PC-9 (cell line): ENCODE results near the gene RPS23. TPM values are rescaled to one million over a fixed set of nuclear protein-coding genes. Genes with fewer than 3 reads are reported as not detected.
"Not testable (repeated sequence)": the region's sequence is repeated elsewhere in the genome, so short reads cannot be mapped to it uniquely, and the experiment has no call there.

Source experiments
- BruUV-seq: library from RNA; stranded (reverse); fragments of 400-500 nt; replicated peaks from 2 replicates; lab custom pipeline; 2021; lab: Mats Ljungman, UMichigan
- CTCF ChIA-PET: fragments of 300-600 bp; sonication (Branson Sonifier 250); formaldehyde crosslinking; loops from one replicate; lab custom pipeline; 2022; ENCODE audit warnings: antibody characterized with exemption; lab: Charles Lee
- POLR2A ChIA-PET: fragments of 300-600 bp; sonication (Branson Sonifier 250); formaldehyde crosslinking; loops from one replicate; lab custom pipeline; 2022; ENCODE audit warnings: antibody characterized with exemption; ENCODE audit not compliant: unreplicated experiment; lab: Charles Lee
- DNase-seq, 2 experiments: peaks; one replicate each; pipeline versions ENCODE4 v3.0.0 to v3.0.0-alpha.2; 2015 to 2022; ENCODE audit warnings: mixed read lengths in 1 of 2
- H2AFZ ChIP-seq: fragments of 200-600 bp; sonication (generic); 2 replicates; pipeline ENCODE4 v1.8.1; 2017; ENCODE audit warnings: antibody characterized with exemption
- H3F3A ChIP-seq: fragments of 200-600 bp; sonication (generic); 2 replicates; pipeline ENCODE4 v1.8.1; 2017; ENCODE audit warnings: antibody characterized with exemption, mild to moderate bottlenecking, low read depth; ENCODE audit not compliant: insufficient read depth
- H3K27ac ChIP-seq: fragments of 200-600 bp; sonication (generic); 2 replicates; pipeline ENCODE4 v1.6.1; 2016; ENCODE audit warnings: mixed run types
- H3K27me3 ChIP-seq: fragments of 200-600 bp; sonication (generic); 2 replicates; pipeline ENCODE4 v1.6.1; 2016; ENCODE audit warnings: low read depth, mixed run types; ENCODE audit not compliant: insufficient read depth
- H3K36me3 ChIP-seq: fragments of 200-600 bp; sonication (generic); 2 replicates; pipeline ENCODE4 v1.6.1; 2016; ENCODE audit warnings: low read depth, mixed run types
- H3K4me1 ChIP-seq: fragments of 200-600 bp; sonication (generic); replicated peaks from 2 replicates; pipeline ENCODE4 v1.6.1; 2016; ENCODE audit warnings: mixed run types; ENCODE audit not compliant: insufficient read depth
- H3K4me2 ChIP-seq: fragments of 200-600 bp; sonication (generic); 2 replicates; pipeline ENCODE4 v1.6.1; 2017; ENCODE audit warnings: mixed run types
- H3K4me3 ChIP-seq: fragments of 200-600 bp; sonication (generic); 2 replicates; pipeline ENCODE4 v1.6.1; 2016; ENCODE audit warnings: mixed run types
- H3K79me2 ChIP-seq: fragments of 200-600 bp; sonication (generic); 2 replicates; pipeline ENCODE4 v1.6.1; 2017; ENCODE audit warnings: low read depth, mixed run types
- H3K9me2 ChIP-seq: fragments of 200-600 bp; sonication (generic); 2 replicates; pipeline ENCODE4 v1.8.1; 2017; ENCODE audit warnings: mild to moderate bottlenecking; ENCODE audit not compliant: insufficient read depth
- H3K9me3 ChIP-seq: fragments of 200-600 bp; sonication (generic); 2 replicates; pipeline ENCODE4 v1.8.1; 2016; ENCODE audit warnings: low read depth; ENCODE audit not compliant: insufficient read depth
- H4K20me1 ChIP-seq: fragments of 200-600 bp; sonication (generic); 2 replicates; pipeline ENCODE4 v1.8.1; 2017; ENCODE audit not compliant: insufficient read depth
- CTCF ChIP-seq: fragments of 200-600 bp; sonication (generic); conservative IDR thresholded peaks from 2 replicates; pipeline ENCODE4 v1.6.1; 2017; ENCODE audit warnings: mixed run types, antibody characterized with exemption, mild to moderate bottlenecking, moderate library complexity
- EZH2 ChIP-seq: fragments of 200-600 bp; sonication (generic); IDR thresholded peaks from 2 replicates; pipeline ENCODE4 v1.8.0; 2017; ENCODE audit warnings: antibody characterized with exemption, low read depth
- intact Hi-C: fragments of 100-400 bp; cut with micrococcal nuclease; formaldehyde crosslinking; loops from one replicate; pipeline ENCODE4 v1.10.0; 2022; ENCODE audit not compliant: unreplicated experiment
- total RNA-seq: library from RNA; stranded (reverse); gene quantifications from 2 replicates; pipeline ENCODE4 v1.2.3, GENCODE V29; 2021

The RPS23 gene
- total RNA-seq, 1 experiment from 2014 or later: 1,620 TPM

DNA sequence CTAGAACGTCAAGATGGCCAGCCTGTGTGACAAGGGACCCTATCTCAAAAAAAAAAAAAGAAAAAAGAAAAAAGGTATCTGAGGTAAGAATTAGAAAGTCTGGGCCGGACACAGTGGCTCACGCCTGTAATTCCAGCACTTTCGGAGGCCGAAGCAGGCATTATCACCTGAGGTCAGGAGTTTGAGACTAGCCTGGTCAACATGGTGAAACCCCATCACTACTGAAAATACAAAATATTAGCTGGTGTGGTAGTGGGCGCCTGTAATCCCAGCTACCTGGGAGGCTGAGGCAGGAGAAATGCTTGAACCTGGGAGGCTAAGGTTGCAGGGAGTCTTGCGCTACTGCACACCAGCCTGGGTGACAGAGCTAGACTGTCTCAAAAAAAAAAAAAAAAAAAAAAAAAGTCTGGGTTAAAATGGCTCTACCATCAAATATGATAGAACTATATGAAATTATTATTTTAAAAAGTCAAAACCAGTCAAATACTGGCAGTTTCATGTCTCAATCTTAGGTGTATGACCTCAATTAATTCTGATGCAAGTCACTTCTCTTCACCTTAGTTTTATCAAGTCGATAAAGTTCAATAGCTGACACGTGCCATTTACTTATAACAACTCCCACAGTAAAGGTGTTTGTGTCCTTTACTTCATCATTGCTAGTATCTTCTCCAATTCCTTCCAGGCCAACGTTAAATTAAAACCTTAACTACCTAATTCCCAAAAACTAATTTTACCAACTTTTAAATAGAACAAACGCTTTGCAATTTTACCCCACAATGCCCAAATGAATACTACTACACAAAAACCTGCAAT is 1.1 kb downstream of the RPS23 start:
- CTCF ChIA-PET: interaction anchor here (0.7 kb wide), 1 partner anchor 66 kb away, joined by 8 read pairs; no protein-coding TSS in a partner anchor
- Histone ChIP-seq H3F3A (peaks cover 51% of the 10 kb centered on the region), H3K4me1 (peaks cover 17% of the 10 kb centered on the region), H3K9me3 (no peaks in the 10 kb centered on the region), H3K4me2 (peak overlapping the region; percentile 100), H3K79me2 (peaks cover 49% of the 10 kb centered on the region), H2AFZ (no peak overlapping the region), H3K4me3 (peak overlapping the region; percentile 100), H3K9me2 (no peaks in the 10 kb centered on the region), H3K27me3 (no peaks in the 10 kb centered on the region), H3K27ac (peak overlapping the region; percentile 90), H3K36me3 (peaks cover 40% of the 10 kb centered on the region), H4K20me1 (peaks cover 9% of the 10 kb centered on the region; the same call in 1 of the 2 replicates)
- BruUV-seq: no TSS peak
- no peak for DNase-seq
- TF ChIP-seq EZH2 (no peak), CTCF (no peak)
- POLR2A ChIA-PET: interaction anchor here (0.6 to 0.7 kb wide), 2 partner anchors 10 to 26 kb away, joined by 5 to 7 read pairs; no protein-coding TSS in a partner anchor
- intact Hi-C loops: no loop called here

- no peak overlapping the region for H3K4me3 ChIP-seq
- no peaks in the 10 kb centered on the region for H3K27me3 ChIP-seq
- no peak overlapping the region for H2AFZ ChIP-seq
- H3K27ac ChIP-seq: no peak overlapping the region
- intact Hi-C loops: no loop called here
- ChIA-PET CTCF (no interaction called here), POLR2A (no interaction called here)
- no peaks in the 10 kb centered on the region for H3K9me2 ChIP-seq
- H3K4me1 ChIP-seq: peaks cover 17% of the 10 kb centered on the region
- peaks cover 40% of the 10 kb centered on the region for H3K36me3 ChIP-seq
- no TSS peak for BruUV-seq
- no peak overlapping the region for H3K4me2 ChIP-seq
- TF ChIP-seq CTCF (no peak), EZH2 (no peak)
- DNase-seq: no peak
- no peaks in the 10 kb centered on the region for H3K9me3 ChIP-seq
- peaks cover 49% of the 10 kb centered on the region for H3K79me2 ChIP-seq
- peaks cover 56% of the 10 kb centered on the region for H3F3A ChIP-seq
- H4K20me1 ChIP-seq: peaks cover 9% of the 10 kb centered on the region; the same call in 1 of the 2 replicates
These were observed 2.9 kb downstream of the RPS23 start for GRCh38 chr5:82275216-82275664.

GRCh38 chr5:82274343-82275211 is 3.6 kb downstream of the RPS23 start:
- peaks cover 42% of the 10 kb centered on the region for H3K79me2 ChIP-seq
- H2AFZ ChIP-seq: no peak overlapping the region
- peaks cover 13% of the 10 kb centered on the region for H3K4me1 ChIP-seq
- intact Hi-C loops: no loop called here
- no TSS peak for BruUV-seq
- no peak overlapping the region for H3K4me3 ChIP-seq
- H3K36me3 ChIP-seq: peaks cover 40% of the 10 kb centered on the region
- CTCF ChIA-PET: no interaction called here
- no peaks in the 10 kb centered on the region for H3K27me3 ChIP-seq
- H3F3A ChIP-seq: peaks cover 56% of the 10 kb centered on the region
- DNase-seq: no peak
- no peaks in the 10 kb centered on the region for H3K9me2 ChIP-seq
- POLR2A ChIA-PET: no interaction called here
- H3K4me2 ChIP-seq: no peak overlapping the region
- peaks cover 9% of the 10 kb centered on the region; the same call in 1 of the 2 replicates for H4K20me1 ChIP-seq
- no peaks in the 10 kb centered on the region for H3K9me3 ChIP-seq
- no peak overlapping the region for H3K27ac ChIP-seq
- TF ChIP-seq CTCF (no peak), EZH2 (no peak)

DNA sequence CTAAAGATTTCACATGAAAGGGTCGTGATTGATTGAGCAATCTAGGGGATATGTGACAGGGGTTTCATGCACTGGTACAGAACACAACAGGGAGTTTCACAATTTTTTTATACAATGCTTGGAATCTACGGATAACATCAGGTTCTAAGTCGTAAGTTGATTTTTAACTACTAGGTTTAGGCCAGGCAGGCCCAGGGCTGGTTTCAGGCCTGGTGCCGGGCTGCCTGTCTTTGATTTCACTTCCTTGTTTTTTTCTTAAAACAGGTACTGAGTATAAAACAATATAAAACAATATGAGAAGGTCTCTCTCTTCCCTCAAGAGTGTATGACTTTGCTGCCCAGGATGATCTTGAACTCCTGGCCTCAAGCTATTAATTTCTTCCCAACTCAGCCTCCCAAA is 4.7 kb downstream of the RPS23 start:
- H3K4me2 ChIP-seq, BruUV-seq, H3K9me3 ChIP-seq, H2AFZ ChIP-seq, H3K27ac ChIP-seq, H3K4me1 ChIP-seq, H3K4me3 ChIP-seq, POLR2A ChIA-PET, DNase-seq, H4K20me1 ChIP-seq, intact Hi-C loops, H3K27me3 ChIP-seq, CTCF ChIA-PET, H3K9me2 ChIP-seq: not testable (repeated sequence)
- Histone ChIP-seq H3F3A (peaks cover 56% of the 10 kb centered on the region), H3K79me2 (peaks cover 36% of the 10 kb centered on the region), H3K36me3 (peaks cover 47% of the 10 kb centered on the region)
